OCI-M1 (cell line): ENCODE data around the gene CSE1L.
"Not testable (repeated sequence)": the region's sequence is repeated elsewhere in the genome, so short reads cannot be mapped to it uniquely, and the experiment has no call there.

Experiments
- DNase-seq: peaks from one replicate; lab custom pipeline; 2025; lab: John Stamatoyannopoulos, UW

CSE1L gene

DNA sequence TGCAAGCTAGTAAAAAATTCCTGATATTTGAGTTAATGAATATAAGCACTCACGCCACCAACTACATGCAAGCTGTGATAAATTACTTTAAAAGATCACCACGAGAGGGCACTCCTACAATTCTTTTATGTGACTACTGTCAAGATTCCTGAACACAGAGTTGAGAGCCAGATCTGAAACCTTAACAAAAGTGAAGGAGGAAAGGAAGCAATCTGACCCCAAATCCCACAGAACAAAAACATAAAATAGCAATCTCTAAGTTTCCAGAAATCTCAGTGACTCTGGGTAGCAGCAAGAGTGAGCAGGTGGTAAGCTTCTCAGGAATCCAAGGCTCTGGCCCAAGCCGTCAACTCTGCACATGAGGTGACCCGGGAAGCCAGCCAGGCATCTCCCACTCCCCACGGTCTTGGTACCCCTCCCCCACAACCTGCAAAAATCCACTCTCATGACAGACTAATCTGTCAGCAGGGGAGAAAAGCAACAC lies 86.9 kb downstream of the CSE1L start:
- peak; percentile 78 for DNase-seq

DNA sequence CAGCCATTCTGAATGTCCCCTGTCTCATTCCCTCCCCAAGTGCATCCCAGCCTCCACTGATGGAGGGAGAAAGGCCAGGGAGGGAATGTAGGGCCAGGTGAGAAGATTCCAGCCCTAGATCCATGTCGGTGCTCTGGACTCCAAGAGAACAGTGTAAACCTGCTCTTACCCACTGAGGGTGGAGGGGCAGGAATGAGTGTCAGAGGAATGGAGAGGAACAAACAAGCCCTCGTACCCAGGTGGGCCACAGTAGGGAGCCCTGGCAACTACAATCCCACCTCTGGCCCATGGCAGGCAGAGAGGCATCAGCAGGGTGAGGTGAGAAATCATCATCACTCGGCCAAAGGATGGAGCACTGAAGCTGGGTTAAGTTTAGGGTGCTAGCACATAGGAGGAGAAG lies 87.5 kb downstream of the CSE1L start:
- DNase-seq: no peak

DNA sequence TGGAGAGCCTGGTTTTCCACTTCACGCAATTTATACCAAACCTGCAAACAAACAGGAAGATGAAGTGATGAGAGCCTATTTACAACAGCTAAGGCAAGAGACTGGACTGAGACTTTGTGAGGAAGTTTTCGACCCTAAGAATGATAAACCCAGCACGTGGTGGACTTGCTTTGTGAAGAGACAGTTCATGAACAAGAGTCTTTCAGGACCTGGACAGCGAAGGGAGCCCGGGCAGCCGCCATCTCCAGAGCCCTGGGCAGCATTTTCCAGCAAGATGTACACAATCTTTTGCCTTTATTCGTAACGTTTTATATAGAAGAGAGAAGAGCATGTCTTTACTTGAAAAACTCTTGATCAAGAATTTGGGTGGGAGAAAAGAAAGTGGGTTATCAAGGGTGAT lies 88.7 kb downstream of the CSE1L start:
- DNase-seq: not testable (repeated sequence)

DNA sequence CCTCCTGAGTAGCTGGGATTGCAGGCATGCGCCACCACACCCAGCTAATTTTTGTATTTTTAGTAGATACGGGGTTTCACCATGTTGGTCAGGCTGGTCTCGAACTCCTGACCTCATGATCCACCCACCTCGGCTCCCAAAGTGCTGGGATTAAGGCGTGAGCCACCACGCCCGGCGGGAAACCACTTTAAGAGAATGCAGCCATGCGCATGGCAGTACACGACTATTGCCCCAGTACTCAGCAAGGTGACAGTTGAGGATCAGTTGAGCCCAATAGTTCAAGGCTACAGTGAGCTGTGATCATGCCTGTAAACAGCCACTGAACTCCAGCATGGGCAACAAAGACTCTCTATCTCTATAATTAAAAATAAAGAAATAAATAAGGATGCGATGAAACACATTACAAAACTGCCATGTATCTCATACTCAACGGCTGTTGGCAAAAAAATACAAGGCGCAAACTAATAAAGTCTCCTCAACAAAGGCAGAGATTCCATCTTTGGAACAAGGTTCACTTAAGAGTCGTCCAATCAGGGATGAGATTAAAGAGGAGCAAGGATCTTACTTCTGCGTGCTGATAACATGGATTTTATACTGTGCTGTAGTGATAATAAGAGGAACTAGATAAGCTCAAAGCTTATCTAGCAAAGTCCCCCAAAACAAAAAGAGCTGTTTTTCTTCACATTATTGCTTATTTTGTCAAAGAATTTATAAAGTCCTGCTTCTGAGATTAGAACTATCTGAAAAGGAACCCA lies 90.9 kb downstream of the CSE1L start:
- DNase-seq: peak; percentile 22

DNA sequence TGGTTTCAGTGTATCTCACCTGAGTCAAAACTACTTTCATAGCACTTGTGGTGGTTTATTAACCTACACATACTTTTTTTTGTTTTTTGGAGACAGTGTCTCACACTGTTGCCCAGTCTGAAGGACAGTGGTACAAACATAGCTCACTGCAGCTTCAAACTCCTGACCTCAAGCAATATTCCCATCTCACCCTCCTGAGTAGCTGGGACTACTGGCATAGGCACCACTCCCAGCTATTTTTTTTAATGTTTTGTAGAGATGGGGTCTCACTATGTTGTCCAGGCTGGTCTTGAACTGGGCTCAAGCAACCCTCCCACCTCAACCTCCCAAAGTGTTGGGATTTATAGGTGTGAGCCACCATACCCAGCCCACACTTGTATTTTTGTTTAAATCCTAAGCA lies 92.3 kb downstream of the CSE1L start:
- no peak for DNase-seq

DNA sequence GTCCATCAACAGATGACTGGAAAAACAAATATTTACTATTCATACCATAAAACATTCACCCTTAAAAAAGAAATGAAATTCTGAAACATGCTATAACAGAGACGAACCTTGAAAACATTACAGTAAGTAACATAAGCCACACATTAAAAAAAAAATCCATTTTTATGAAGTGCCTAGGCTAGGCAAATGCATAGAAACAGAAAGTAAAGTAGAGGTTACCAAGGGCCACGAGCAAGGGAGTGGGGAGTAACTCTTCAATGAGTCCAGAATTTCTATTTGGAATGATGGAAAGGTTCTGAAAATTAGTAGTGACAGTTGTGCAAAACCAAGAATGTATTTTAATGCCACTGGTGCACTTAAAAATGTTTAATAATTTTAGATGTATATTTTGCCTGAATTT lies 94.3 kb downstream of the CSE1L start:
- no peak for DNase-seq

DNA sequence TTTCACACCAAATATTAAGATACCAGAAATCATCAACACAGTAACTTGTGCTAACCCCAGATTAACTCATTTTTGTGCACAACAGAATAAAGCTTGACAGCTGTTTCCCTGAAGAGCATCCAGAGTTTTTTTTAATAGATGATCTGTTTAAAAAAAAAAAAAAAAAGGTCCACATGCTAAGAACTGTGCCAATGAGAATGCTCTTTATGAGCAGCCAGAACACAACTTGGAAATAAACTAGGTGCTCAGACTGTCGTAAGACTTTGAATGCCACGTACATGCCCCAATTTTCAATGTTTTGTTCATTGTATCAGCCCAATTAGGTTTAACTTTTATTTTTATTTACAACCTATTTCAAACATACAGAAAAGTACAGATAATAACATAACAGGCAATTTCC lies 94.7 kb downstream of the CSE1L start:
- no peak for DNase-seq
